A673 (cell line): ENCODE results near the gene ZSWIM6. TPM values are rescaled to one million over a fixed set of nuclear protein-coding genes. Genes with fewer than 3 reads are reported as not detected.

Experiments
- BruUV-seq: library from RNA; stranded (reverse); fragments of 400-500 nt; replicated peaks from 2 replicates; lab custom pipeline; 2021; lab: Mats Ljungman, UMichigan
- CTCF ChIA-PET: fragments of 300-600 bp; sonication (Branson Sonifier 250); formaldehyde crosslinking; loops from one replicate; lab custom pipeline; 2022; ENCODE audit warnings: antibody characterized with exemption; lab: Charles Lee
- POLR2A ChIA-PET: fragments of 300-600 bp; sonication (Branson Sonifier 250); formaldehyde crosslinking; loops from one replicate; lab custom pipeline; 2022; ENCODE audit warnings: antibody characterized with exemption; ENCODE audit not compliant: low non-redundant PET; lab: Charles Lee
- DNase-seq: peaks from one replicate; pipeline ENCODE4 v3.0.0-alpha.2; 2015; ENCODE audit warnings: low spot score
- H3K27ac ChIP-seq: fragments of 200-600 bp; sonication (generic); 2 replicates; pipeline ENCODE4 v1.5.1; 2016; ENCODE audit warnings: mixed run types, low read depth, mild to moderate bottlenecking, mixed read lengths, antibody characterized with exemption, low read length; ENCODE audit not compliant: poor library complexity, severe bottlenecking
- H3K27me3 ChIP-seq: fragments of 200-600 bp; sonication (generic); replicated peaks from 2 replicates; pipeline ENCODE4 v1.6.1; 2017; ENCODE audit warnings: mixed run types, low read depth, mild to moderate bottlenecking, mixed read lengths, antibody characterized with exemption, low read length; ENCODE audit not compliant: insufficient read depth, poor library complexity
- H3K36me3 ChIP-seq: fragments of 200-600 bp; sonication (generic); 2 replicates; pipeline ENCODE4 v1.6.1; 2016; ENCODE audit warnings: mixed run types, mild to moderate bottlenecking, mixed read lengths, antibody characterized with exemption, low read length; ENCODE audit not compliant: insufficient read depth, poor library complexity, severe bottlenecking
- H3K4me1 ChIP-seq: fragments of 200-600 bp; sonication (generic); 2 replicates; pipeline ENCODE4 v1.6.1; 2017; ENCODE audit warnings: mixed run types, mild to moderate bottlenecking, mixed read lengths, antibody characterized with exemption, low read length; ENCODE audit not compliant: insufficient read depth, poor library complexity, severe bottlenecking
- H3K4me3 ChIP-seq: fragments of 200-600 bp; sonication (generic); 2 replicates; pipeline ENCODE4 v1.5.1; 2016; ENCODE audit warnings: low read depth, mixed run types, mild to moderate bottlenecking, mixed read lengths, low read length; ENCODE audit not compliant: poor library complexity, severe bottlenecking
- H3K9me3 ChIP-seq: fragments of 200-600 bp; sonication (generic); 2 replicates; pipeline ENCODE4 v1.6.1; 2016; ENCODE audit warnings: mixed run types, low read depth, mild to moderate bottlenecking, mixed read lengths, antibody characterized with exemption, low read length; ENCODE audit not compliant: poor library complexity, severe bottlenecking
- EZH2 ChIP-seq: fragments of 200-600 bp; sonication (generic); IDR thresholded peaks from 2 replicates; pipeline ENCODE4 v1.6.1; 2017; ENCODE audit warnings: borderline replicate concordance, low read depth, mild to moderate bottlenecking, mixed read lengths, antibody characterized with exemption, low read length; ENCODE audit not compliant: poor library complexity, severe bottlenecking
- intact Hi-C: fragments of 100-400 bp; cut with micrococcal nuclease; formaldehyde crosslinking; loops from one replicate; pipeline ENCODE4 v1.10.0; 2022; ENCODE audit not compliant: unreplicated experiment
- total RNA-seq: library from RNA; stranded (reverse); gene quantifications from 2 replicates; pipeline ENCODE4 v1.2.3, GENCODE V29; 2021
- TF ChIP-seq, protein P1 (sequence below): fragments of 300-800, 200-600 bp; sonication (generic); conservative IDR thresholded peaks from 2 replicates; pipeline ENCODE4 v1.5.1; 2017; ENCODE audit warnings: low read depth, mild to moderate bottlenecking, antibody characterized with exemption, low read length, moderate library complexity, mixed read lengths

The ZSWIM6 gene
- total RNA-seq, 1 experiment from 2014 or later = 47.3 TPM

DNA sequence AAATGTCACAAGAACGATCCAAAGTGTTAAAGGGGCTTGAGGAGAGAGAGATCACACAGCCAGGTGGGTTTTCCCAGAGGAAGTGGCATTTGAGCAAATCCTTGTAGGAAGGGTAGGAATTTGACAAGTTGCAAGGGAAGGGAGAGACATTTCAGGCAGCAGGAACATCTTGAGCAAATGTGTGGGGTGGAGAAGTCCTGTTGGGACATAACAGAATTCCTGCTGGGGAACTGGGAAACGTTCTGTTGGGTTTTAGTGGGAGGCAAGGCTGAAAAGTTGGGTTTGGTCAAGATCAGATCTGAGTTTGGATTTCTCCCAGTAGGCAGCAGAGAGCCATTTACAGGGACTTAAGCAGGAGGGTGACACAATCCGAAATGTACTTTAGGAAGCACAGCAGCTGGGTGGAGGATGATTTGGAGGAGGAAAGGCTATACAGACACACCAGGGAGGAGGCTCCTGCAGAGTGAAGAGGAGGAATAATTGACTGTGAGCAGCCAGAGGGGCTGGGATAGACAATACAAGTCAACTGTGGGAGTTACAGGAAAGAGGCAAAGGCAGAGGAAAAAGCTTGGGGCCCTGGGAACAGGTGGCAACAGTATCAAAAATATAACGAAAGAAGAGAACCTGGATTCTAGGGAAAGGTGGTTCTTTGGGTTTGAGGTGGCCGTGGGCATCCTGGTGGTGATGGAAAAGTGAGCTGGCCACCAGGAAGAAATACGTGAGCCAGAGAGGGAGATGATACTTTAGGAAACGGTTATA is 3.1 kb upstream of the ZSWIM6 start:
- ChIA-PET POLR2A (interaction anchor here (0.6 kb wide), 1 partner anchor 106 kb away, joined by 6 read pairs; no protein-coding TSS in a partner anchor), CTCF (no interaction called here)
- H3K4me1 ChIP-seq = peaks cover 23% of the 10 kb centered on the region
- H3K9me3 ChIP-seq = no peaks in the 10 kb centered on the region
- intact Hi-C loops = loop anchor here (10.0 kb wide), 1 partner anchor 606 kb away; no protein-coding TSS in a partner anchor
- no TSS peak for BruUV-seq
- no peak for TF ChIP-seq EZH2
- TF ChIP-seq, protein P1, sequence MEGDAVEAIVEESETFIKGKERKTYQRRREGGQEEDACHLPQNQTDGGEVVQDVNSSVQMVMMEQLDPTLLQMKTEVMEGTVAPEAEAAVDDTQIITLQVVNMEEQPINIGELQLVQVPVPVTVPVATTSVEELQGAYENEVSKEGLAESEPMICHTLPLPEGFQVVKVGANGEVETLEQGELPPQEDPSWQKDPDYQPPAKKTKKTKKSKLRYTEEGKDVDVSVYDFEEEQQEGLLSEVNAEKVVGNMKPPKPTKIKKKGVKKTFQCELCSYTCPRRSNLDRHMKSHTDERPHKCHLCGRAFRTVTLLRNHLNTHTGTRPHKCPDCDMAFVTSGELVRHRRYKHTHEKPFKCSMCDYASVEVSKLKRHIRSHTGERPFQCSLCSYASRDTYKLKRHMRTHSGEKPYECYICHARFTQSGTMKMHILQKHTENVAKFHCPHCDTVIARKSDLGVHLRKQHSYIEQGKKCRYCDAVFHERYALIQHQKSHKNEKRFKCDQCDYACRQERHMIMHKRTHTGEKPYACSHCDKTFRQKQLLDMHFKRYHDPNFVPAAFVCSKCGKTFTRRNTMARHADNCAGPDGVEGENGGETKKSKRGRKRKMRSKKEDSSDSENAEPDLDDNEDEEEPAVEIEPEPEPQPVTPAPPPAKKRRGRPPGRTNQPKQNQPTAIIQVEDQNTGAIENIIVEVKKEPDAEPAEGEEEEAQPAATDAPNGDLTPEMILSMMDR = no peak
- DNase-seq = peak; percentile 90
- H3K4me3 ChIP-seq = peak overlapping the region; percentile 92
- no peaks in the 10 kb centered on the region for H3K27me3 ChIP-seq
- peak overlapping the region; percentile 86 for H3K27ac ChIP-seq
- no peaks in the 10 kb centered on the region for H3K36me3 ChIP-seq

DNA sequence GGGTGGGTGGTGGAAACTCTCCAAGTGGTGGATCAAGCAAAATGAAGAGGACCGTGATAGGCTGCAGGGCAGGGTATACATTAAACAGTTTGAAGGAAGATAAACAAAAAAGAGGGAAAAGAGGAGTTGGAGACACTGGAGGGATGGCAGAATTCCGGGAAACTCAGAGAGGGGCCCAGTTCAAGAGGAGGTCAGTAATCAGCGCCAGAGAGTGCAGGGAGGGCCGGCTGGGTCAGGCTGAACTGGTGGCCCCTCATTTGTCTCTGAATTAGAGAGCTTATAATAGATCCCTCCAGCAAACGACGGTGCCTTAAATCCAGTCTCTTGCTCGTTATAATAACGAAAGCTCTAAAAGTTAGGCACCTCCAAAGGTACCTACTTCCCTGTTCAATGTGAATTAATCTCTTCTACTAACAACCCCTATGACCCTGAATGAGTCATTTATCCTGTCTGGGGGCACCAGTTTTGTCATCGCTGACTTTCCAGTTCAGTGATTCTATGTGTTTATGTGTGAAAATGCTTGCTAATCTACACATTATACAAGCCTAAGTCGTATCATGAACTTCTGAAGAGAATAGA is 2.4 kb upstream of the ZSWIM6 start:
- BruUV-seq = no TSS peak
- no peaks in the 10 kb centered on the region for H3K9me3 ChIP-seq
- H3K27ac ChIP-seq = peak overlapping the region; percentile 86
- H3K36me3 ChIP-seq = no peaks in the 10 kb centered on the region
- POLR2A ChIA-PET = interaction anchor here (0.6 kb wide), 1 partner anchor 106 kb away, joined by 6 read pairs; no protein-coding TSS in a partner anchor
- intact Hi-C loops = loop anchor here (5.0 to 10.0 kb wide), 8 partner anchors 162 to 605 kb away; no protein-coding TSS in a partner anchor
- H3K4me3 ChIP-seq = peak overlapping the region; percentile 92
- H3K4me1 ChIP-seq = peaks cover 23% of the 10 kb centered on the region
- no peak for TF ChIP-seq EZH2
- TF ChIP-seq, protein P1 = no peak
- CTCF ChIA-PET = interaction anchor here (0.7 kb wide), 1 partner anchor 604 kb away, joined by 3 read pairs; no protein-coding TSS in a partner anchor
- DNase-seq = peak; percentile 45
- H3K27me3 ChIP-seq = no peaks in the 10 kb centered on the region

DNA sequence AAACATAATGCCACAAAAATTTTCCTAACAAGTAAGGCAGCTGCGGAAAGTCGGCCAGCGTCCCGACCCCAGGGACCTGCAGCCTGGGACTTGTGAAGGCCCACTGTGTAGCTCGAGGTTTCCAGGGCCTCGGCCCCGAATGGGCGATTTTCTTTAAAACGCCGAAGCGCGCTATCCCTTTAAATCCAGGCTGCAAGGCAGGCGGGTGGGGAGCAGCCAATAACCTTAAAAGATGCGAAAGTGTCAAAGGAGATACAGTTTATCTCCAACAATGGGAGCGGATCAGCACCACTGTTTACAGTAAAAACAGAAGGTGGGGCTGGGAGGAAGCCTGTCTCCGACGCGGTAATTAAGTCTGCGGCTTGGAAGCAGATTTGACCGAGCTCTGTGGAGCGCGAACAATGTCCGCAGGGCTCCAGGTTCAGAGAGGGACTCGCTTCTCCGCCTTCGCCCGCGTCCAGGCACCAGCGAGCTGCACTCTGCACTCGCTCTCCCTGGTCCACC is 1.7 kb upstream of the ZSWIM6 start:
- H3K4me1 ChIP-seq = peaks cover 29% of the 10 kb centered on the region
- no peaks in the 10 kb centered on the region for H3K36me3 ChIP-seq
- intact Hi-C loops = loop anchor here (5.0 to 10.0 kb wide), 7 partner anchors 163 to 494 kb away; no protein-coding TSS in a partner anchor
- BruUV-seq = no TSS peak
- peak; percentile 72 for DNase-seq
- ChIA-PET POLR2A (interaction anchor here (0.6 kb wide), 1 partner anchor 153 kb away, joined by 3 read pairs; no protein-coding TSS in a partner anchor), CTCF (no interaction called here)
- H3K4me3 ChIP-seq = peak overlapping the region; percentile 92
- no peaks in the 10 kb centered on the region for H3K27me3 ChIP-seq
- H3K9me3 ChIP-seq = no peaks in the 10 kb centered on the region
- H3K27ac ChIP-seq = peak overlapping the region; percentile 86
- no peak for TF ChIP-seq EZH2
